Fibroblast of lung (primary cell): ENCODE results near the gene DPM2. TPM values are rescaled to one million over a fixed set of nuclear protein-coding genes. Genes with fewer than 3 reads are reported as not detected.
A peak's percentile ranks its signal among the peaks of the same experiment; 100 is the strongest.

ENCODE experiments used
- DNase-seq, 2 donors: peaks; one replicate each; pipeline versions ENCODE4 v3.0.0 to v3.0.0-alpha.2; 2010; ENCODE audit warnings: low read depth in 2 of 2
- H2AFZ ChIP-seq: 2 replicates; pipeline ENCODE4 v1.5.1; 2012; ENCODE audit warnings: low read length, control low read depth, inconsistent platforms
- H3K27ac ChIP-seq: 2 replicates; pipeline ENCODE4 v1.5.1; 2011; ENCODE audit warnings: low read length, control low read depth; ENCODE audit not compliant: insufficient read depth
- H3K27me3 ChIP-seq: 2 replicates; pipeline ENCODE4 v1.5.1; 2011; ENCODE audit warnings: mild to moderate bottlenecking, low read length; ENCODE audit not compliant: control insufficient read depth, insufficient read depth
- H3K36me3 ChIP-seq: 2 replicates; pipeline ENCODE4 v1.5.1; 2011; ENCODE audit warnings: low read length; ENCODE audit not compliant: control insufficient read depth, insufficient read depth
- H3K4me1 ChIP-seq: 2 replicates; pipeline ENCODE4 v1.5.1; 2011; ENCODE audit warnings: low read length; ENCODE audit not compliant: control insufficient read depth, insufficient read depth; ENCODE audit errors: extremely low read depth
- H3K4me2 ChIP-seq: 2 replicates; pipeline ENCODE4 v1.5.1; 2011; ENCODE audit warnings: low read length, control low read depth; ENCODE audit not compliant: insufficient read depth; ENCODE audit errors: extremely low read depth
- H3K4me3 ChIP-seq, 4 experiments: fragments of 200-600 bp in 1 of 4; sonication (generic) in 1 of 4; replicated peaks in 1 of 4; 2 replicates each; pipeline ENCODE4 v1.5.1; 2011 to 2016; ENCODE audit warnings: low read length in 4 of 4, low read depth in 3 of 4, mild to moderate bottlenecking in 3 of 4, control low read depth in 2 of 4, inconsistent platforms in 1 of 4, mixed read lengths in 1 of 4; ENCODE audit not compliant: insufficient read depth in 1 of 4; ENCODE audit errors: control extremely low read depth in 1 of 4
- H3K79me2 ChIP-seq: 2 replicates; pipeline ENCODE4 v1.5.1; 2012; ENCODE audit warnings: mild to moderate bottlenecking, low read length, inconsistent platforms; ENCODE audit not compliant: control insufficient read depth, insufficient read depth
- H3K9ac ChIP-seq: 2 replicates; pipeline ENCODE4 v1.5.1; 2011; ENCODE audit warnings: mild to moderate bottlenecking, low read length, control low read depth; ENCODE audit not compliant: insufficient read depth
- H3K9me3 ChIP-seq: 2 replicates; pipeline ENCODE4 v1.5.1; 2012; ENCODE audit warnings: low read depth, low read length; ENCODE audit not compliant: control insufficient read depth, insufficient read depth
- H4K20me1 ChIP-seq: 2 replicates; pipeline ENCODE4 v1.5.1; 2011; ENCODE audit warnings: low read length; ENCODE audit not compliant: control insufficient read depth, insufficient read depth; ENCODE audit errors: extremely low read depth
- EZH2 ChIP-seq: IDR thresholded peaks from 2 replicates; pipeline ENCODE4 v1.5.1; 2012; ENCODE audit warnings: low read length, control low read depth, mild to moderate bottlenecking; ENCODE audit errors: missing control alignments
- polyA plus RNA-seq, 2 donors: library from polyadenylated mRNA; depleted of rRNA in 1 of 2; stranded (reverse) in 1 of 2; unstranded in 1 of 2; fragments of >200 nt; gene quantifications; 2 replicates each; pipeline ENCODE4 v1.2.1, GENCODE V29; 2011 to 2012; ENCODE audit warnings: missing spikeins in 1 of 2
- total RNA-seq: library from RNA; depleted of rRNA; stranded (reverse); fragments of >200 nt; gene quantifications from 2 replicates; pipeline ENCODE4 v1.2.1, GENCODE V29; 2014
- TF ChIP-seq, protein P1 (sequence below), 2 donors: IDR thresholded peaks in 1 of 2; conservative IDR thresholded peaks in 1 of 2; 1 replicate in 1 of 2; 2 replicates in 1 of 2; pipeline ENCODE4 v1.5.1; 2011 to 2012; ENCODE audit warnings: low read length in 2 of 2, control low read depth in 1 of 2, inconsistent platforms in 1 of 2, low read depth in 1 of 2, mild to moderate bottlenecking in 1 of 2

The DPM2 gene
- total and polyA plus RNA-seq, 2 donors (not counting 1 experiment from before 2014, with no cell fraction given) = 11.7 to 24.1 TPM

DNA sequence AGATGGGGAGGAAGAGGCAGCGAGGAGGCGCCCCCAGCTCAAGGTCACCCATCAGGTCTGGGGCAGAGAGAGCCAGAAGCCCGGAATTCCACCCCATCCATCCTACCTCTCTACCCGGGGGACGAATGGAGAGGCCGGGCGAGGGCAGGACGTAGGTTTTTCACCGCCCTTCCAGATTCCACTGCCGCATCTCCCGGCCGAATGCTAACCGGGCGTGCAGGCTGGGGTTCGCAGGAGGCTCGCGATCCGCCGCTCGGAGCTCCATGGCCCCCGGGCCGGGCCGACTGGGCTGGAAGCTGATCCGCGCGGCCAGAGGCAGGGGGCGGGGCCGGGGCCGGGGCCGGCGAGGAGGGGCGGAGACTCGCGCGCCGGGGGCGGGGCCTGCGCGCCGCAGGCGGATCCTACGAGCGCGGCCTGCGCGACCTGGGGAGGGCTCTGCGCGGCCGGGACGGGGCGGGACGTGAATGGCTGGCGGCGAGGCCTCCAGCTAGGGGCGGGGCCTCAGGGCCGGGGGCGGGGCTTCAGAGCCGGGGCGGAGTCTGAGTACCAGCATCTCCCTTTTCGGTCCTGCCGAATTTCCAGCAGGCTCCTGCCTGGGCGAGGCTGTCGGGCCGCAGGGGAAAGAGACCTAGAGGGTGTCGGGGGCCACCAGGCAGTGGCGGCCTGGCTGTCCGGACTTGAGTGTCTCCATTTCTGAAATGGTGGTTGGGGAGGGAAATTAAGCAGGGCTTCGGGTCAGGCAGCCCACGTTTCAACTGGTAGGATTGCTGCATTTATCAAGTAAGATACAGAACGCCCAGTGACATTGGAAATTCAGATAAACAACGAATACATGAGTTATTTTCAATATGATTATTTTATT is 20.7 kb downstream of the DPM2 start, which contains the start of gene ST6GALNAC4:
ST6GALNAC4 (minus strand) TSS at position 322 of the 862 bp plus-strand sequence. CDS start 622 bp downstream, outside the sequence.
- peak; percentile 84 to 91 for DNase-seq
- H3K79me2 ChIP-seq = peaks cover 5% of the 10 kb centered on the region
- H3K36me3 ChIP-seq = peaks cover 10% of the 10 kb centered on the region
- peak within 1 kb of the TSS; percentile 82 for H3K4me2 ChIP-seq
- peak within 1 kb of the TSS; percentile 51 to 82 (median 68) for H3K4me3 ChIP-seq
- peak within 1 kb of the TSS; percentile 71 for H3K9ac ChIP-seq
- no peaks in the 10 kb centered on the region for H4K20me1 ChIP-seq
- H3K27me3 ChIP-seq = no peaks in the 10 kb centered on the region
- H3K27ac ChIP-seq = peak within 1 kb of the TSS; percentile 82
- H2AFZ ChIP-seq = peak within 1 kb of the TSS; percentile 71
- TF ChIP-seq EZH2 = no peak
- TF ChIP-seq, protein P1, sequence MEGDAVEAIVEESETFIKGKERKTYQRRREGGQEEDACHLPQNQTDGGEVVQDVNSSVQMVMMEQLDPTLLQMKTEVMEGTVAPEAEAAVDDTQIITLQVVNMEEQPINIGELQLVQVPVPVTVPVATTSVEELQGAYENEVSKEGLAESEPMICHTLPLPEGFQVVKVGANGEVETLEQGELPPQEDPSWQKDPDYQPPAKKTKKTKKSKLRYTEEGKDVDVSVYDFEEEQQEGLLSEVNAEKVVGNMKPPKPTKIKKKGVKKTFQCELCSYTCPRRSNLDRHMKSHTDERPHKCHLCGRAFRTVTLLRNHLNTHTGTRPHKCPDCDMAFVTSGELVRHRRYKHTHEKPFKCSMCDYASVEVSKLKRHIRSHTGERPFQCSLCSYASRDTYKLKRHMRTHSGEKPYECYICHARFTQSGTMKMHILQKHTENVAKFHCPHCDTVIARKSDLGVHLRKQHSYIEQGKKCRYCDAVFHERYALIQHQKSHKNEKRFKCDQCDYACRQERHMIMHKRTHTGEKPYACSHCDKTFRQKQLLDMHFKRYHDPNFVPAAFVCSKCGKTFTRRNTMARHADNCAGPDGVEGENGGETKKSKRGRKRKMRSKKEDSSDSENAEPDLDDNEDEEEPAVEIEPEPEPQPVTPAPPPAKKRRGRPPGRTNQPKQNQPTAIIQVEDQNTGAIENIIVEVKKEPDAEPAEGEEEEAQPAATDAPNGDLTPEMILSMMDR (conservative IDR thresholded peaks at IDR 0.05 in 1 of 2, IDR thresholded peaks at IDR 0.05 in 1 of 2; ENCODE audit: low read depth in 1 of 2, low read length in 2 of 2) = no peak
- peaks cover 32% of the 10 kb centered on the region for H3K4me1 ChIP-seq
- H3K9me3 ChIP-seq = no peaks in the 10 kb centered on the region

DNA sequence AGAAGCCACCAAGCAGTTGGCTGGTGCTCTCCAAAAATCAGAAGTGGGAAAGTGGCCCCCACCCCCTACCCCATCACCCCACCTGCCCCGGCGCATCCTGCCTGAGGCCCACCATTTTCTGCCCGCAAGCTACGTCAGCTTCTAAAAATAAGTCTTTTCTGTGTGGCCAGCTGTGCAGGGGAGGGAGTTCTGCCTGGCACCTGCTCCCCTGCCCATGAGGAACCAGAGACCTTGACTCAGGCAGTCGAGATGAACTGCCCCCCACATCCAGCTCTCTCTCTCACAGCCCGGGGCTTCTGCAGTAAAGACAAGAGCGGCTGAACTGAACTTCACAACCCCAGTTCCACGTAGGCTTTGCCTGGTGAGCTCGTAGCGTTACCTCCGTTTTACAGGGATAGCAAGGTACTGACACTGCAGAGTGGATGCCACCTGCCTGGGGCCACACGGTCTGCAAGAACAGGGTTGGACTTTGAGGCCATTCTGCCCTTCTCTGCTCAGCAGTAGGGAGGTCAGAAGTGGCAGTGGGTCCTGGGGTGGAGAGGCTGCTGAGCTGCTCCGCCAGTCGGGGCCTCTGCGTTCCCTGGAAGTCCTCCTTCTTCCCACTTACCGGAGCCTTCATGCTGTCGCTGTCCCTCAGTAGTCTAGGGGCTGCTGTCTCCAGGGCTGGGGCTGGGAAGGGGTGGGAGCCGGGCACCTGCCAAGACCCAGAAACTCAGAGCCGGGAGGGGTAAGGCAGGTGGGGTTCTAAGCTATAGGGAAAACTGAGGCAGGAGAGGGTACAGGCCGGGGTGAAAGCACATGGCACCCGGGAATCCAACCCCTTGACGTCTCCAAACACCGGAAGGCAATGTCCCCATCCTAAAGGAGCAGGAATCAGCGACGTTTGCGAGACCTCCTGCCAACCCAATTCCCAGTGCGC is 21.6 kb downstream of the DPM2 start:
- no peak for DNase-seq
- H3K27ac ChIP-seq = peak overlapping the region; percentile 48
- peaks cover 29% of the 10 kb centered on the region for H3K4me1 ChIP-seq
- H3K4me2 ChIP-seq = peak overlapping the region; percentile 70
- TF ChIP-seq EZH2 = no peak
- TF ChIP-seq, protein P1 (conservative IDR thresholded peaks at IDR 0.05 in 1 of 2, IDR thresholded peaks at IDR 0.05 in 1 of 2; ENCODE audit: low read depth in 1 of 2, low read length in 2 of 2) = no peak
- H3K9ac ChIP-seq = peak overlapping the region; percentile 71
- H3K36me3 ChIP-seq = peaks cover 12% of the 10 kb centered on the region
- H4K20me1 ChIP-seq = no peaks in the 10 kb centered on the region
- H3K27me3 ChIP-seq = no peaks in the 10 kb centered on the region
- H3K79me2 ChIP-seq = peaks cover 5% of the 10 kb centered on the region
- H3K4me3 ChIP-seq = peak overlapping the region; percentile 51 to 82 (median 68)
- peak overlapping the region; percentile 71 for H2AFZ ChIP-seq
- no peaks in the 10 kb centered on the region for H3K9me3 ChIP-seq

DNA sequence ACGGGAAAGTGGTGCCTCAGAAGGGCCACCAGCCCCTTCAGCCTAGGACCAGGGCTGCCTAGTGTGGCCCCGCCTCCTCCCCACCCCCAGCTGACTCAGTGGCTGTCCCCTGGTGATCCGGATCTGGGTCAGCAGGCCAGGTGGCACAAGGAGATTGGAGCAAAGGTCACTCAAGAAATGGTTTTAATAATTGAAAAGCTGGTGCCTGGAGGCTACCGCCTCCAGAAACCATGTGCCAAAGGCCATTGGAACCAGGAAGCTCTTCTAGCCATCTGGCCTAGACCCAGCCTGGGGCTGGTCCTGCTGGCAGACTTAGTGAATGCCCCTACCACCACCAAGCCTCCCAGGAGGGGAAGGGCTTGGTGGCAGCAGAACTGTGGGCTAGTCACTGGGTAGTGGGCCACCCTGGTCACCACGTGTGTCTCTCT is 22.3 kb downstream of the DPM2 start:
- H3K4me2 ChIP-seq = peak overlapping the region; percentile 70
- no peak for TF ChIP-seq EZH2
- TF ChIP-seq, protein P1 (conservative IDR thresholded peaks at IDR 0.05 in 1 of 2, IDR thresholded peaks at IDR 0.05 in 1 of 2; ENCODE audit: low read depth in 1 of 2, low read length in 2 of 2) = no peak
- no peak for DNase-seq

More for the DNA sequence above, 22.3 kb downstream of the DPM2 start:
- Histone ChIP-seq H3K79me2 (peaks cover 5% of the 10 kb centered on the region), H3K36me3 (peaks cover 12% of the 10 kb centered on the region), H3K4me3 (no peak overlapping the region), H3K27me3 (no peaks in the 10 kb centered on the region), H3K9me3 (no peaks in the 10 kb centered on the region), H3K4me1 (peaks cover 31% of the 10 kb centered on the region), H3K9ac (no peak overlapping the region), H3K27ac (no peak overlapping the region), H2AFZ (no peak overlapping the region), H4K20me1 (no peaks in the 10 kb centered on the region)
